GM12801 (cell line): ENCODE data around the gene BICDL2.

ENCODE experiments used
- CTCF ChIP-seq: IDR thresholded peaks from one replicate; pipeline ENCODE4 v1.5.1; 2011; ENCODE audit warnings: control low read depth; ENCODE audit not compliant: insufficient read length; ENCODE audit errors: extremely low read depth

BICDL2 gene

GRCh38 chr16:3013998-3014690, 22.6 kb downstream of the BICDL2 start:
- no peak for TF ChIP-seq CTCF

- no peak for TF ChIP-seq CTCF
Measured at GRCh38 chr16:3013491-3013951, 23.2 kb downstream of the BICDL2 start.

GRCh38 chr16:3012828-3013420, 23.8 kb downstream of the BICDL2 start, which contains the start of gene CLDN9:
CLDN9 (plus strand) TSS chr16:3012923; CDS start chr16:3013363, 440 bp downstream.
- no peak for TF ChIP-seq CTCF

GRCh38 chr16:3012246-3012645, 24.5 kb downstream of the BICDL2 start:
- no peak for TF ChIP-seq CTCF

- TF ChIP-seq CTCF = no peak
Measured at GRCh38 chr16:3010510-3010909, 26.2 kb downstream of the BICDL2 start.

- TF ChIP-seq CTCF = no peak
Measured at GRCh38 chr16:3009568-3010390, 27.0 kb downstream of the BICDL2 start.

- TF ChIP-seq CTCF = no peak
Measured at GRCh38 chr16:3008690-3009037, 28.1 kb downstream of the BICDL2 start.
